Stimulated activated CD8-positive, alpha-beta memory T cell treated with anti-CD3 and anti-CD28 coated beads, Interleukin-15, amount 100 ng/mL, for 48 hours (primary cell): ENCODE measurements around the gene CAPN3.

ENCODE experiments used
- DNase-seq, 2 donors: peaks; one replicate each; pipeline ENCODE4 v3.0.0-alpha.2; 2020; ENCODE audit warnings: low read depth in 2 of 2

CAPN3 gene

DNA sequence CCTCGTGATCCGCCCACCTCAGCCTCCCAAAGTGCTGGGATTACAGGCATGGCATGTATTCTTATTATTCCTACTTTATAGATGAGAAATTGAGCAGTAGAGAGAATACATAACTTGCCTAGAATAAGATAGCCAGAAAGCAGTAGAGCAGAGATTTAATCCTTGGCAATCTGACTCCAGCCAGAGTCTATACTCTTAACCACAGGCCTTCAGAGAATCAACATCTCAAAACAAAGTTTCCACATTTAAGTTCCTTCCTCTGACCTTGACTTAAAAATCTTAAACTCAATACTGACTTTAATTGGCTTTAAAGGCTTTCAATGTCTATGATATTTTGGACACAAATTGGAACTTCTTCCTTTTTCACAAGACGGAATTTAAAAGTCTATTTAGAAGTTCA lies 94.5 kb downstream of the CAPN3 start:
- no peak for DNase-seq

- DNase-seq: no peak
Observed at GRCh38 chr15:42456531-42456930, 97.2 kb downstream of the CAPN3 start.

DNA sequence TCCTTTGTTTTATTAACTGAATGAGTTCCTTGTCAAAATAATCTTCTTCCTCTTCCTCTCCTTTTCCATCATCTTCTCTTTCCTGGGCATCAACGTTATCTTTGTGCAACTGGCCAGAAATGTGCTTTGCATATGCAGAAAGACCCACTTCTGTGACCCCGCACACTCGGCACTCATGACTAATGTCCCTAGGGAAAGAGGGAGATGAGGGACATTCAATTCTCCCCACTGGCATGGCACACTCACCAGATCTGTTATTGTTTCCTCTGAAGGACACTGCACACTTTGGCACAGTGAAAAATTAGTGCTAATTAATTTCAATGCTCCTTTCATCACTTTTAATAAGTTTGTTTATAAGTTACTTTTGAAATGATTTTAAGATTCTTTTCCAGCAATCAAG lies 97.7 kb downstream of the CAPN3 start:
- DNase-seq: no peak

- DNase-seq: no peak
Observed at GRCh38 chr15:42457445-42458442, 98.4 kb downstream of the CAPN3 start.

DNA sequence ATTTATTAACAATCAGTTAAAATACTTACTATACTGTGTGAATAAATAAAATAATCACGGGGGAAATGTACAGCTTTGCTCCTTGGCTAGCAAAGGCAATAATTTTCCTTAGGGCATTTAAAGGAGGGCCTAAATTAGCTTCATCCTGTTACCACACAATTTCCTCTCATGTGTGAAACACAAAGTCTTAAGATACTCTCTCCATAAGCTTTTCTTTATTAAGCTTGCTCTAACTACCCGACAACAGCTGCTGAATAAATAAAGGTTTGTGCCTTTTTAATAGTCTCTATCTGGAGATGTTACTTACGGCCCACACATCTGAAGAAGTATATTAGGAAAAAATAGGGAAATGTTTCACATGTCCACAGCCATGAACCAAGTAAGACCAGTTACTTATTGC lies 102.0 kb downstream of the CAPN3 start:
- DNase-seq: no peak
